Measurements from ENCODE around the gene COQ10B.
"Not testable (repeated sequence)": the region's sequence is repeated elsewhere in the genome, so short reads cannot be mapped to it uniquely, and the experiment has no call there.

The COQ10B gene

GRCh38 chr2:197452754-197453122 lies 614 bp upstream of the COQ10B start:
- no peak for DNase-seq

GRCh38 chr2:197453914-197454398 lies 604 bp downstream of the COQ10B start:
- DNase-seq = no peak

- no peak for DNase-seq
Measured at GRCh38 chr2:197454923-197455322, 1.6 kb downstream of the COQ10B start.

- DNase-seq = no peak
Measured at GRCh38 chr2:197455428-197455827, 2.1 kb downstream of the COQ10B start.

- no peak for DNase-seq
Measured at GRCh38 chr2:197460649-197461048, 7.3 kb downstream of the COQ10B start.

GRCh38 chr2:197461057-197461456 lies 7.7 kb downstream of the COQ10B start:
- DNase-seq = no peak

DNA sequence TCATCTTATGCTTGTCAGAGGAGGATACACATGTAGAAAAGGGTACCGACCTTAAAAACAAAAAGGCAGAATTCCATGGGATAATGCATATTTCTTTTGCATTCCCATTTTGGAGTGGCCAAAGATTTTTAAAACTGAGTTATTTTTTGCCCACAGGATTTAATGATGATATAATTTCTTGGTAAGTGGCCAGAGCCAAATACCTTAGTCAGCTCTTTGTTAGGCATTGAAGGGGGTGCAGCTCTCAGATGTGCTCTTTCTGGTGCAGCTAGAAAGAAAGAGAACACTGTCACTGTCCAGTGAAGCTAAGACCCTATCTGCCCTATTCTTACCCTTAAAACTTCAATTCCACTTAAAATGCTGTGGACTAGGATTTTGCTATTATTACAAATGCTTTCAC lies 10.8 kb downstream of the COQ10B start:
- DNase-seq = no peak

DNA sequence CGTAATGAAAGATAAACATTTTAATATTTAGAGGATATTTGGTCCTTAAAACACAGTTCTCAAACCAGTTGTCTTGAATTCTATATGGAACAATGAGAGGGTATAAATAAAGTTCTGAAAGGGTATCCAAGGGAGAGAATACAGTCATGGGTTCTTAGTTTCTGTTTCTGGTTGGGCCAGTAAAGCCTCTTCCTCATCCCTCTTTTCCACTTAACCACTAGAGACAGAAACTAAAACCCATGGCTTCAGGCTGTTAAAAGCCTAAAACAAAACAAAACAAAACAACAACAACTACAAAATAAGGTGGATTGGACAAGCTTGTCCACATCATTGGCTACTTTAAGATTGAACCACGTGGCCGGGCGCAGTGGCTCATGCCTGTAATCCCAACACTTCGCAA lies 18.8 kb downstream of the COQ10B start:
- no peak for DNase-seq

GRCh38 chr2:197477797-197478196 lies 24.4 kb downstream of the COQ10B start:
- DNase-seq = no peak

GRCh38 chr2:197480165-197481036 lies 27.0 kb downstream of the COQ10B start:
- DNase-seq = no peak

- DNase-seq = not testable (repeated sequence)
Measured at GRCh38 chr2:197484248-197484647, 30.9 kb downstream of the COQ10B start.

GRCh38 chr2:197486175-197486574 lies 32.8 kb downstream of the COQ10B start:
- no peak for DNase-seq

- DNase-seq = no peak
Measured at GRCh38 chr2:197487385-197487784, 34.0 kb downstream of the COQ10B start.

GRCh38 chr2:197495433-197496134 lies 42.2 kb downstream of the COQ10B start:
- DNase-seq = no peak

DNA sequence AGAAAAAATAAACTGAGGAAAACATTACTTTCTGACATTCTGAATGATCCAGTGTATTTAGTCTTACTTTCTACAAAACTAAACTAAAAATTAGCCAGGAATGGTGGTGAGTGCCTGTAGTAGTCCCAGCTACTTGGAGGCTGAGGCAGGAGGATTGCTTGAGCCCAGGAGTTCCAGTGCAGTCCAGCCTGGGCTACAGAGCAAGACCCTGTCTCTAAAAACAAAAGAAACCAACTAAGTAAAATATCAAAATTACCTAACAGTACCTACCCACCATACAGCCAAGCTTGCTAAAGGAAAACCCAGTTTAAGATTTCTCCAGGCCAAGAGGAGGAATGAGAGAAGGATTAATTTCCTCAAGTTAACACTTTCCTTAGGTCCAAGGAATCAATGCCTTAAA lies 43.3 kb downstream of the COQ10B start:
- no peak for DNase-seq

DNA sequence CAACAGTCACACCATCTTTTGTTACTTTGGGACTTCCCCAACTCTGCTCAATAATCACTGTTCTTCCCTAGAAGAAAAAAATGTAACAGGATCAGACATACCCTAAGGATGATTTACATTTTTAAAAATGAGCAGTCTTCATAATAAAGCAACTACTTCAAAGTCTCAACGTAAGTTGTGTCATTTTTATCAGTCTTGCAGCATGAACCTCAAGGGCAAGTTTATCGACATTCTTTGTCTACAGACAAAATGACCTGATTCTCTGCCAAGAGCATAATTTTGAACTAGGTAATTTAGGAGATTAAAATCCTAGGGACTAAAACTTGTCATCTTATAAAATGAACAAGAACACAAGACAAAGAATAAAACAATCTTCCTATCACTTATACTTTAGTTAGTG lies 44.0 kb downstream of the COQ10B start:
- no peak for DNase-seq

GRCh38 chr2:197498235-197498936 lies 45.0 kb downstream of the COQ10B start:
- DNase-seq = no peak

DNA sequence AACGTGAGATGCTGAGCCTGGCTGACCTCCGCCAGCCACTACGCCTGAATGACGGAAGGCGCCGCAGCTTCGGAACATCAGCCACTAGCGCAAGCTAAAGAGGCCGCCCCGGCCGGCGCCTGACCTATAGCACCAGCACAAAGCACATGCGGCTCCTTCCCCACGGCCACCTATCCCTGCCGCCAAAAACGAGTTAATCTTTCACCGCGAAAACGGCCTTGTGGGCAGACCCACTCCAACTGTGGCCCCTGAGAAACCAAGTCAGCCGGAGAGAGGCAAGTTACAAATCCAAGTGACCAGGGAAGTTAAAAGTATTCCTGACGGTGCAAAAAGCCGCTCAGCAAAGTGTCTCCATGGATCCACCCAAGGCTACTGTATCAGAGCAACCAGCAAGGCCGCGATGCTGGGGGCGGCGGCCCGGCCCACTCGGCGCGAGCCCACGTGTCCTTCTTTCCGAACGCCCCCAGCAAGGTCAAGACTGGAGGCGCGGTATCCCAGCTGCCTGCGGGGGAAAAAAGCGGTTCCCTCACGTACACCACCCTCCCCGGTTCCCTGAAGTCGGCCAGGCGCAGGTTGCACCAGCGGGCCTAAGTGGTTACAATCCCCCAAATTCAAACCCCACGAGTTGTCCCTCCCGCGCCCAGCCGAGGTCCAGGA lies 45.7 kb downstream of the COQ10B start:
- no peak for DNase-seq

DNA sequence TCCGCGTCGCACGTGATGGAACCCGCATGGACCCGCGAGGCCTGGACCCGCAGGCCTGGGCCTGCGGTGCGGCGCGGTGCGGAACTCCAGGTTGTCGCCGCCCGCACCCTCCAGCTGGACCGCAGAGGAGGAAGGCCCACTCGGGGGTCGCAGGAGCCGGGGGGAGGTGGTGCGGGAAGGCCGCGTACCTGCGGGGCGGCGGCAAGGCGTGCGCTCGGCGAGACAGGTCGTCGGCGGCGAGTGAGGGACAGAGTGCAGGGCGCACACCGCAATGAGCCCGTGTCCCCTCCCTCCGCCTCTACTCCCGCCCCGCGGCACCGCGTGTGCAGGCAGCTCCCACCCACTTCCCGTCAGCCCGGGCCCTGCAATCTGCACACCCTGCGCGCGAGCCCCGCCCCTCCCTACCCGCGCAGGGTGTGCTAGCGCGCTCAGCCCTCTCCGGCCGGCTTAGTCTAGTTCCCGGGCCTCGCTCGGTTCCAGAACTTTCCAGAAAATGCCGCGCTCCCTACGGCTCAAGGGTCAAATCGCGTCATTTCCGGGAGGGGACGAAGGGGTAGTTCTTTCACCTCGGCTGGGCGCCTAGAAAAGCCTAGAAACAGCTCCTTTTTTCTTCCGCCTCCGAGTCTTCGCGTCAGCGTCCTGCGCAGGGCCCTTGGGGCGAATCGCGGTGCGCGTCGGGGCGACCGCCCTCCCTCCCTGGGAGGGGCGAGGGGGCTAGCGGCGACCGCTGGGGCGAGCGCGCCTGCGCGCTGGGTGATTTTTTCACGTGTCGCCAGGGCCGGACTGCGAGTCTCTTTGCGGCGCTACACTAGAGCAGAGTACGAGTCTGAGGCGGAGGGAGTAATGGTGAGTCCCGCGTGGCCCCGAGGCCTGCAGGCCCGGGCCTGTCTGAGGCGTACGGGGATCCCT lies 46.5 kb downstream of the COQ10B start, which contains the start of the genes HSPD1 and HSPE1:
TSS of gene HSPD1 (minus strand) at position 247 of the 909 bp plus-strand sequence. CDS start 992 bp downstream, outside the sequence.
TSS of gene HSPE1 (plus strand) at position 786 of the 909 bp plus-strand sequence. CDS start at position 844, 58 bp downstream.
- peak; percentile 91 for DNase-seq

GRCh38 chr2:197500503-197501131 lies 47.3 kb downstream of the COQ10B start:
- no peak for DNase-seq

DNA sequence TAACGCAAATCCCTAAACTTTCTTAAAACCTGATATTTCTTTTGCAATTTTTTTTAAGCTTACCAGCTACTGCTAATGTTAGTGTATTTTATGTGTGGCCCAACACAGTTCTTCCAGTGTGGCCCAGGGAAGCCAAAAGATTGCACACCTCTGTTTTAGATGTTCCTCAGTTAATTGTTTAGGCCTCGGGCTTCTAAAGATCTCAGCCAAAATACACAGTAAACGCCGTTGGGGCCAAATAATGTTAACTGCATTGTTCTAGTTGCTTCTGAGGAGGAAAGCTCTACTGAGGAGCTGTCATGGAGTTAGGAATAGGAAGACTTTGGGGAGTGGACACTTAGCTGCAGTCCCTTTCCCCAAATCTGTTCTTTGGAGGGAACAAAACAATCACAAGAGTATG lies 48.8 kb downstream of the COQ10B start:
- no peak for DNase-seq
